GM12873 (cell line): ENCODE measurements around the gene TMEM203.

ENCODE experiments used
- CTCF ChIP-seq: IDR thresholded peaks from 2 replicates; pipeline ENCODE4 v1.5.1; 2012; ENCODE audit warnings: low read depth, mild to moderate bottlenecking, moderate library complexity, low read length, control low read depth; ENCODE audit not compliant: insufficient read depth; ENCODE audit errors: missing control alignments

The TMEM203 gene

GRCh38 chr9:137169896-137170358 is 35.5 kb downstream of the TMEM203 start, which contains the start of gene LRRC26:
Gene LRRC26, minus strand, starts transcription at chr9:137170051. Its CDS starts 108 bp downstream, at chr9:137169943.
- no peak for TF ChIP-seq CTCF

GRCh38 chr9:137168904-137169856 is 36.3 kb downstream of the TMEM203 start:
- TF ChIP-seq CTCF, result no peak

- no peak for TF ChIP-seq CTCF
Measured at GRCh38 chr9:137168573-137168903, 36.9 kb downstream of the TMEM203 start.

GRCh38 chr9:137167747-137168572 is 37.5 kb downstream of the TMEM203 start:
- TF ChIP-seq CTCF, result no peak

GRCh38 chr9:137167277-137167746 is 38.1 kb downstream of the TMEM203 start:
- no peak for TF ChIP-seq CTCF

GRCh38 chr9:137166380-137167229 is 38.8 kb downstream of the TMEM203 start:
- no peak for TF ChIP-seq CTCF
